OCI-LY1 (cell line): Measurements from ENCODE around the gene TLDC2.

Experiments used
- H2AFZ ChIP-seq: fragments of 200-600 bp; sonication (generic), shearing (Covaris generic); 2 replicates; pipeline ENCODE4 v1.6.0; 2014; ENCODE audit warnings: antibody characterized with exemption, mild to moderate bottlenecking, low read length
- H3F3A ChIP-seq: fragments of 200-600 bp; sonication (generic), shearing (Covaris generic); 2 replicates; pipeline ENCODE4 v1.6.0; 2014; ENCODE audit warnings: mild to moderate bottlenecking, antibody characterized with exemption, low read length, moderate library complexity; ENCODE audit not compliant: insufficient read depth
- H3K27ac ChIP-seq: fragments of 200-600 bp; sonication (generic); 2 replicates; pipeline ENCODE4 v1.5.1; 2014; ENCODE audit warnings: low read length, mixed run types, mild to moderate bottlenecking, low read depth; ENCODE audit not compliant: poor library complexity, severe bottlenecking
- H3K27me3 ChIP-seq: fragments of 200-600 bp; sonication (generic); 2 replicates; pipeline ENCODE4 v1.6.0; 2014; ENCODE audit warnings: antibody characterized with exemption, mild to moderate bottlenecking, low read length, moderate library complexity; ENCODE audit not compliant: insufficient read depth
- H3K36me3 ChIP-seq: fragments of 200-600 bp; sonication (generic); 2 replicates; pipeline ENCODE4 v1.6.1; 2014; ENCODE audit warnings: mild to moderate bottlenecking, antibody characterized with exemption, low read length, moderate library complexity, mixed read lengths; ENCODE audit not compliant: insufficient read depth
- H3K4me1 ChIP-seq: fragments of 200-600 bp; sonication (generic); 2 replicates; pipeline ENCODE4 v1.5.1; 2014; ENCODE audit warnings: mild to moderate bottlenecking, low read length, moderate library complexity; ENCODE audit not compliant: insufficient read depth, severe bottlenecking
- H3K4me2 ChIP-seq: fragments of 200-600 bp; sonication (generic), shearing (Covaris generic); 2 replicates; pipeline ENCODE4 v1.6.1; 2014; ENCODE audit warnings: low read length
- H3K4me3 ChIP-seq: fragments of 200-600 bp; sonication (generic); 2 replicates; pipeline ENCODE4 v1.5.1; 2014; ENCODE audit warnings: low read length, low read depth, mild to moderate bottlenecking, mixed read lengths; ENCODE audit not compliant: poor library complexity, severe bottlenecking
- H3K79me2 ChIP-seq: fragments of 200-600 bp; shearing (Covaris generic); 2 replicates; pipeline ENCODE4 v1.6.1; 2016; ENCODE audit warnings: mixed run types, low read length, mixed read lengths; ENCODE audit not compliant: insufficient read depth
- H3K9ac ChIP-seq: fragments of 200-600 bp; sonication (generic), shearing (Covaris generic); 2 replicates; pipeline ENCODE4 v1.6.1; 2014; ENCODE audit warnings: mild to moderate bottlenecking, low read length, mixed read lengths
- H3K9me2 ChIP-seq: fragments of 200-600 bp; sonication (generic), shearing (Covaris generic); 2 replicates; pipeline ENCODE4 v1.6.1; 2014; ENCODE audit warnings: low read depth, mild to moderate bottlenecking, low read length, mixed read lengths
- H3K9me3 ChIP-seq: fragments of 200-600 bp; shearing (Covaris generic); 2 replicates; pipeline ENCODE4 v1.6.1; 2014; ENCODE audit warnings: low read length, mixed read lengths
- H4K20me1 ChIP-seq: fragments of 200-600 bp; sonication (generic), shearing (Covaris generic); 2 replicates; pipeline ENCODE4 v1.6.0; 2016; ENCODE audit warnings: mild to moderate bottlenecking, low read length; ENCODE audit not compliant: insufficient read depth
- EZH2 ChIP-seq: fragments of 200-600 bp; sonication (generic), shearing (Covaris generic); IDR thresholded peaks from 2 replicates; pipeline ENCODE4 v1.8.0; 2017; ENCODE audit warnings: borderline replicate concordance, mixed run types, mild to moderate bottlenecking, antibody characterized with exemption, low read length, moderate library complexity, mixed read lengths
- TF ChIP-seq, protein P1 (sequence below): fragments of 200-600 bp; sonication (generic), shearing (Covaris generic); IDR thresholded peaks from 2 replicates; pipeline ENCODE4 v1.5.1; 2017; ENCODE audit warnings: mild to moderate bottlenecking, antibody characterized with exemption, low read length, moderate library complexity, mixed read lengths

Gene TLDC2

GRCh38 chr20:36862857-36863668, 12.9 kb upstream of the TLDC2 start:
- Histone ChIP-seq H3K36me3 (no peaks in the 10 kb centered on the region), H2AFZ (no peak overlapping the region), H3K4me2 (peak overlapping the region; percentile 51), H4K20me1 (no peaks in the 10 kb centered on the region), H3K79me2 (no peaks in the 10 kb centered on the region), H3K4me1 (peaks cover 51% of the 10 kb centered on the region), H3K27me3 (no peaks in the 10 kb centered on the region; the same call in 1 of the 2 replicates), H3K9ac (peak overlapping the region; percentile 48; the same call in 1 of the 2 replicates), H3K9me2 (no peaks in the 10 kb centered on the region), H3K4me3 (peak overlapping the region; percentile 57), H3K9me3 (no peaks in the 10 kb centered on the region), H3F3A (no peaks in the 10 kb centered on the region), H3K27ac (no peak overlapping the region)
- TF ChIP-seq EZH2, result no peak
- TF ChIP-seq, protein P1, sequence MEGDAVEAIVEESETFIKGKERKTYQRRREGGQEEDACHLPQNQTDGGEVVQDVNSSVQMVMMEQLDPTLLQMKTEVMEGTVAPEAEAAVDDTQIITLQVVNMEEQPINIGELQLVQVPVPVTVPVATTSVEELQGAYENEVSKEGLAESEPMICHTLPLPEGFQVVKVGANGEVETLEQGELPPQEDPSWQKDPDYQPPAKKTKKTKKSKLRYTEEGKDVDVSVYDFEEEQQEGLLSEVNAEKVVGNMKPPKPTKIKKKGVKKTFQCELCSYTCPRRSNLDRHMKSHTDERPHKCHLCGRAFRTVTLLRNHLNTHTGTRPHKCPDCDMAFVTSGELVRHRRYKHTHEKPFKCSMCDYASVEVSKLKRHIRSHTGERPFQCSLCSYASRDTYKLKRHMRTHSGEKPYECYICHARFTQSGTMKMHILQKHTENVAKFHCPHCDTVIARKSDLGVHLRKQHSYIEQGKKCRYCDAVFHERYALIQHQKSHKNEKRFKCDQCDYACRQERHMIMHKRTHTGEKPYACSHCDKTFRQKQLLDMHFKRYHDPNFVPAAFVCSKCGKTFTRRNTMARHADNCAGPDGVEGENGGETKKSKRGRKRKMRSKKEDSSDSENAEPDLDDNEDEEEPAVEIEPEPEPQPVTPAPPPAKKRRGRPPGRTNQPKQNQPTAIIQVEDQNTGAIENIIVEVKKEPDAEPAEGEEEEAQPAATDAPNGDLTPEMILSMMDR, result no peak

GRCh38 chr20:36865076-36865860, 10.7 kb upstream of the TLDC2 start:
- no peak overlapping the region for H3K4me3 ChIP-seq
- H2AFZ ChIP-seq, result no peak overlapping the region
- H3F3A ChIP-seq, result no peaks in the 10 kb centered on the region
- H3K9me3 ChIP-seq, result no peaks in the 10 kb centered on the region
- H3K27ac ChIP-seq, result no peak overlapping the region
- H4K20me1 ChIP-seq, result no peaks in the 10 kb centered on the region
- H3K9ac ChIP-seq, result no peak overlapping the region
- H3K79me2 ChIP-seq, result no peaks in the 10 kb centered on the region
- no peaks in the 10 kb centered on the region; the same call in 1 of the 2 replicates for H3K27me3 ChIP-seq
- no peaks in the 10 kb centered on the region for H3K36me3 ChIP-seq
- TF ChIP-seq, protein P1, result no peak
- no peak for TF ChIP-seq EZH2
- H3K4me1 ChIP-seq, result peaks cover 39% of the 10 kb centered on the region
- no peaks in the 10 kb centered on the region for H3K9me2 ChIP-seq
- no peak overlapping the region for H3K4me2 ChIP-seq

DNA sequence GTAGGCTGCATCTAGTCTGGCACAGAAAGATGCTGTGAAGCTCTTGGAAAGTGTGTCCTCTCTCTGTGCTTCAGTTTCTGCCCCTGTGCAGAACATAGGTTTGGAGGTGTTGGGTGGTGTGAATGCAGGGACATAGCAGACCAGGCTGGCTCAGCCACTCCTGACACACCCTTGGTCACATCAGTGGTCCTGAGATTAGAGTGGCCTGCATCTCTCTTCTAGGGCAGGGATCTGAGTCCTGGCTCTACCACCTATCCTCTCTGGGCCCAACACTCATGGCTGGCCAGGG, 10.1 kb upstream of the TLDC2 start:
- Histone ChIP-seq H3K27me3 (no peaks in the 10 kb centered on the region; the same call in 1 of the 2 replicates), H2AFZ (no peak overlapping the region), H3K36me3 (no peaks in the 10 kb centered on the region), H3K4me2 (no peak overlapping the region), H3K4me1 (peaks cover 34% of the 10 kb centered on the region), H3K9me2 (no peaks in the 10 kb centered on the region), H3F3A (no peaks in the 10 kb centered on the region), H3K9ac (no peak overlapping the region), H3K27ac (no peak overlapping the region), H3K79me2 (no peaks in the 10 kb centered on the region), H3K9me3 (no peaks in the 10 kb centered on the region), H3K4me3 (no peak overlapping the region), H4K20me1 (no peaks in the 10 kb centered on the region)
- TF ChIP-seq, protein P1, result no peak
- TF ChIP-seq EZH2, result no peak
